Testis (tissue), 2 donors: ENCODE data around the gene UBE2QL1.

Experiments
- CTCF ChIP-seq, 3 experiments: fragments of 450-650 bp in 2 of 3; fragments of 200-600 bp in 1 of 3; sonication (generic) in 1 of 3; IDR thresholded peaks; one replicate each; pipeline ENCODE4 v1.5.1; 2016 to 2019; ENCODE audit warnings: antibody characterized with exemption in 3 of 3, mild to moderate bottlenecking in 2 of 3, moderate library complexity in 1 of 3
- POLR2A ChIP-seq: fragments of 450-650 bp; IDR thresholded peaks from one replicate; pipeline ENCODE4 v1.6.1; 2017; ENCODE audit warnings: antibody characterized with exemption, mild to moderate bottlenecking, moderate library complexity

DNA sequence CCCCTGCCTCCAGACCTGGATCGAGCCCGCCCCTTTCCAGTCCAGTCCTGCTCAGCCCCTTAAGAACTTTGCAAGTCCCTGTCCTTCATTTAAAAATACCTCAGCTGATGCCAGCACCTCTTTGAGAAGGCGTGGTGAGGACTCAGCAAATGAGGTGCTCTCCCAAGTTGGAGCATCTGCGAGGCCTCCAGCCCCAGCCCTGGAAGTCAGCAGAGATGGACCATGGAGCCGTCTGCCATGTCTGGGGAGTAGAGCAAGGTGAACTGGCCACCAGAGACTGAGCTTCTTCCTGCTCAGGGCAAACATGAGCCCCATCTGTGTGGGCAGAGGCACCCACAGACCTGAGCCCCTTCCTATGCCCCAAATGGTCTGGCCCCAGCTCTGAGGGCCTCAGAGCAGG lies 71.5 kb downstream of the UBE2QL1 start:
- TF ChIP-seq CTCF (IDR thresholded peaks at IDR 0.05): no peak
- no peak for TF ChIP-seq POLR2A
